Stimulated activated CD4-positive, alpha-beta T cell treated with anti-CD3 and anti-CD28 coated beads, Interleukin-1b, Interleukin-23, amount 100 ng/mL, for 4 hours (primary cell): ENCODE data around the gene PYGB.
"Not testable (repeated sequence)": the region's sequence is repeated elsewhere in the genome, so short reads cannot be mapped to it uniquely, and the experiment has no call there.

Experiments
- DNase-seq, 2 donors: peaks; one replicate each; pipeline ENCODE4 v3.0.0-alpha.2; 2020; ENCODE audit warnings: low read depth in 2 of 2

PYGB gene

GRCh38 chr20:25296094-25297093 is 48.5 kb downstream of the PYGB start:
- no peak for DNase-seq

- DNase-seq: no peak
Observed at GRCh38 chr20:25297141-25297905, 49.4 kb downstream of the PYGB start.

GRCh38 chr20:25299806-25300205 is 51.9 kb downstream of the PYGB start:
- DNase-seq: no peak

DNA sequence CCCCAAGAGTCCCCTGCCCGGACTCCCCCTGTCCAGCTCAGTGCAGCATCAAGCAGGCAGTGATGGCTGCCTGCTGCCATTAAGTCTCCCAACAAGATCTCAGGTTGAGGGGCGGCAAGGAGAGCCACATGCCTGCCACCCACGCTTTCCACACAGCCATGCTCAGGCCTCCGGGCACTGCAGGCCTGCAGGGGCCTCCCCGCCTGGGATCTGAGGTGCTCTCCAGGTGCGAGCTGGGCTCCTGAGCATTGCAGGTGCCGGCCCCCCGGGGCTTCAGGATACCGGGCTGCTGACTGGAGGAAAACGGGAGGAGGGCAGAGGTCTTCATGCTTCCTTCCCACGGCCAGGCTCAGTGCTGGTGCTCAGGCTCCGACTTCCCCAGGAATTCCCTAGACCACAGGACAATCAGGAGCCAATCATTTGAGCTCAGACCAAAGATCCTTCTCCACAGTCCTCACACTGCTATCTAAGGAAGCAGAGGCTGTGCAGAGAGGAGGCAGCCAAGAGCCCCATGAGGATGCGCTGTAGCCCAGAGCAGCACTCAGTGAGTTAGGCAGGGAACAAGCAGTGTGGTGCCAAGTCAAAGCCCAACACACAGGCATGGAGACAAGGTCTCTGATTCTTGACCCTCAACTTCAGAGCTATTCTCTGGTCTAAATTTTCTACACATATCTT is 52.7 kb downstream of the PYGB start:
- DNase-seq: no peak

GRCh38 chr20:25301357-25301920 is 53.6 kb downstream of the PYGB start:
- DNase-seq: no peak

- no peak for DNase-seq
Observed at GRCh38 chr20:25302596-25302995, 54.7 kb downstream of the PYGB start.

DNA sequence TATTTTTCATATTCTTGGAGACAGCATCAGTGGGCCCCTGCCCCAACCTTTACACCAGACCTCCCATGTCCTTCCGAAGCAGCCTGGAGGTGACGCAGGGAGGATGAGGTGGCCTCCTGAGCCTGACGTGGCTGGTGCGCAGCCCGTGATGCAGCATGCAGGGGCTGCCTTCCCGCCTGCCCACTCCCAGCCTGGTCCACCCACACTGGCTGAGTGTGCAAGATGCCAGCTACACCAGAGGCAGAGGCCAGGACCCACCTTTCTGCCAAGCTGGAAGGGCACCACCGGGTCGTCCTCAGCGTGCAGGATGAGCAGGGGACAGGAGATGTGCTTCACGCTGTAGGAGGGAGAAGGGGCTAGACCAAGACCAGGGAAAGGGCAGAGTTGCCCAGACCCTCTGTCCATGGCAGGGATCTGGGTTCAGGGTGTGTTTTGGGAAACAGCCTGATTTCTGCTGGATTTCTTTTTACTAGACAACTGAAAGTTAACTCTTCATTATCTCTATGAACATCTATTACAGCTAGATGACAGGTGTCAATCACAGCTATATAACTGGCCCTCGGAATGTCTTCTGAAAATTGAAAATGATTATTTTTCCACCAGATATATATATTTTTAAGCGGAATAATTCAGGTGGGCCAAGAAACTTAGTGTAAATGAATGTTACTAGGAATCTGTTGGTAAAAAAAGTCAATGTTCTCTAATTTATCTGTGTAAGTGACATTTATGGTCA is 55.6 kb downstream of the PYGB start:
- no peak for DNase-seq

- no peak for DNase-seq
Observed at GRCh38 chr20:25304025-25304549, 56.2 kb downstream of the PYGB start.

GRCh38 chr20:25306991-25307903 is 59.4 kb downstream of the PYGB start:
- DNase-seq: no peak

GRCh38 chr20:25308083-25308491 is 60.2 kb downstream of the PYGB start:
- no peak for DNase-seq

DNA sequence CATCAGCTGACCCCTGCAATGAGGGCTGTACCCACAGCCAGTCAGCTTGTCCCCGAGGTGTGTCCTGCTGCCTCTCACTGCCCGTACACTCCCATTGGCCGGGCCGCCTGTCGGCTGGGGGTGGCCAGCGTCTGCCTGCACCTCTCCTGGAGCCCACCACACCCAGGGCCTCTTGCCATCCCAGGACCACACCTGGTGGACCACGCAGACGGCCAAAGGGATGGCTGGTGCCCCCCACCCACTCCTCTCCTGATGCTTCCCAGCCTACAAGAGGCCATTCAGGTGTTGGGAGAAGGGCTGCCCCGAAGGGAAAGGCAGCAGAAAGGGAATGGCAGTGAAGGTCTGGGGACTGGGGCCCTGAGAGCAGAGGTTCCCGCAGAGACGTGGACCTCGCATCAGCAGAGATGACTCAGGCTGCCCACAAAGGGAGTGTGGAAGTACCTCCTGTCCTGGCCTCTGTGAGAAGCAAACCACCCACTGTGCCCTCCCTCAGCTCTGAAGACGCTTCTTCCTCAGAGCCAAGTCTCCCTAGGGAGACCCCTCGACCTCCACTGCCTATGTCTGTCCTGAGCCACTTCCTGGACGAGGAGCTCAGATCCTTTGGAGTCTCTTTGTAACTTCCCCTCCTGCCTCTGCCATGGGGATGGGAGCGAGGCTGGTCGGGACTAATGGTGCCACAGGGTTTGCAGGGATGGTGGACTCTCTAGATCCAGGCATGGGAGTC is 60.9 kb downstream of the PYGB start:
- no peak for DNase-seq

- DNase-seq: no peak
Observed at GRCh38 chr20:25309395-25310267, 61.7 kb downstream of the PYGB start.

DNA sequence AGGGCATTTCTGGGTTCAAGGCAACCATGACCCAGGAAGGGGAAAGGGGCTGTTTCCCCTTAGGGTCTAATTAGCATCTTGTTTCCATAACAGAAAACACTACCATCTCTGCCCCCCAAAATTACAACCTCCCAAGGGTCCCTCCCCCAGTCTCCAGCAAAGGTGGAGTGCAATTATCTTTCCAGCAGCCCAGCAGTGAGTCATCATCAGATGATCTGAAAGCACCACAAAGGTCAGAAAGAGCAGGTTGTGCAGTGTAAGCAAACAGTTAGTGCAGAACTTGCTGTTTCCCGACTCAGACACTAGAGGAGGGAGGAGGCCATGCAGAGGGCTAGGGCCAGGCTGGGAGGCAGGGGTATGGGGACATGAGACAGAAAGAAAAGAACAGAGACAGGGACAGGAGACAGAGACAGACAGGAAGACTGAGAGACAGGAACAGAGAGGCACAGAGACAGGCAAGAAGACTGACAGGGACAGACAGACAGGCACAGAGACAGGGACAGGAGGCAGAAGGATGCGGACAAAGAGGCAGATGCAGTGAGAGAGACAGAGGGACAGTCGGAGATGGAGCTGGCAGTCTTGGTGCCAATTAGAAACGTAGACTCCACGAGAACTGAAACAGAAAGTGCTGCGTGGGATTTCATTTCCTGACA is 62.5 kb downstream of the PYGB start:
- peak in 1 of 2 donors; percentile 8 for DNase-seq

DNA sequence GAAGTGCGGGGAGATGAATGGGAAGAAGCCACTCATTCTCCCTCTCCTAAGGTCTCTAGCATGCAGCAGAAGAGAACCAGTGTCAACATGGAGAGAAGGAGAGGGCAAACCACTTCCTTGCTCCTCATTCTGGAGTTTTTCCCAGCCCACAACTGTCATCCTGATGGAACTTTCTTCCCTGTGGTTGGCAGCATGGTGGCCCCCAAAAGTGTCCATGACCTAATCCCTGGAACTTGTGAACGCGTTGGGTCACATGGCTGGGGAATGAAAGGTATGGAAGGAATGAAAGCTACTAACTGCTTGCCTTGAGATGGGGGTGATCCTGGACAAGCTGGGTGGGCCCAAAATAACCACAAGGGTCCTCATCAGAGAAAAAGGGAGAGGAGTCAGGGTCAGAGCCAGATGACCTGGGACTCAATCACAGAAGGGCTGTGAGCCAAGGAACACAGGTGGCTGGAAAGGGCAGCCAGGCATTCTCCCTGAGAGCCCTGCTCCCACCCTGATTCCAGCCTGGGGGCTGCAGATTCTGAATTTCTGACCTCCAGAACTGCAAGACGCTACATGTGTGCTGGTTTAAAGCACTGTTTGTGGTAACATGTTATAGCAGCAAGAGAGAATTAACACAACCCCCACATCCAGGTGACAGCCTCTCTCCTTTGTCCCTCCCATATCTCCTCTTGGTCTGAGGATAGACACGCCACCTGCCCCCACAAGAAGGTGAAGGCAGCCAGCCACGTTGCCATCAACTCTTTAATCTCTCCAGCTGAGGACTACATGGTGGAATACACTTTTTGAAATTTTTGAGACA is 63.2 kb downstream of the PYGB start:
- no peak for DNase-seq

DNA sequence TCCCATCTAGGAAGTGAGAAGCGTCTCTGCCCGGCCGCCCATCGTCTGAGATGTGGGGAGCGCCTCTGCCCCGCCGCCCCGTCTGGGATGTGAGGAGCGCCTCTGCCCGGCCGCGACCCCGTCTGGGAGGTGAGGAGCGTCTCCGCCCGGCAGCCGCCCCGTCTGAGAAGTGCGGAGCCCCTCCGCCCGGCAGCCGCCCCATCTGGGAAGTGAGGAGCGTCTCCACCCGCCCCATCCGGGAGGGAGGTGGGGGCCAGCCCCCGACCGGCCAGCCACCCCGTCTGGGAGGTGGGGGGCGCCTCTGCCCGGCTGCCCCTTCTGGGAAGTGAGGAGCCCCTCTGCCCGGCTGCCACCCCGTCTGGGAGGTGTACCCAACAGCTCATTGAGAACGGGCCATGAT is 64.8 kb downstream of the PYGB start:
- DNase-seq: not testable (repeated sequence)

DNA sequence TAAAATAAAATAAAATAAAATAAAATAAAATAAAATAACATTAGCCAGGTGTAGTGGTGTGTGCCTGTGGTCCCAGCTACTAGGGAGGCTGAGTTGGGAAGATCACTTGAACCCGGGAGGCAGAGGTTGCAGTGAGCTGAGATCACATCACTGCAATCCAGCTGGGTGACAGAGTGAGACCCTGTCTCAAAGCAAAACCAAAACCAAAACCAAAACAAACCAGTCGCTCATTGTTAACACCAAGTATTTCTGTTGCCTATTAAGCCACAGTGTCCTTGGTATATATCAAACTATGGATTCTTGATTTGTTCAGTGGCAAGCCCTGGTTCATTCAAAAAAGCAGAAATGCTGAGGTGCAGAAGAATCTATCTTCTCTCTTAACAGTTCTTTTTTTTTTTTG is 65.7 kb downstream of the PYGB start:
- DNase-seq: no peak
